Suppressor macrophage treated with lipopolysaccharide for 4 hours (primary cell): ENCODE data around the gene SPTAN1.
A peak's percentile ranks its signal among the peaks of the same experiment; 100 is the strongest.
"Not testable (repeated sequence)": the region's sequence is repeated elsewhere in the genome, so short reads cannot be mapped to it uniquely, and the experiment has no call there.

ENCODE experiments used
- DNase-seq: peaks from one replicate; pipeline ENCODE4 v3.0.0-alpha.2; 2020

SPTAN1 gene

GRCh38 chr9:128553728-128554127, 1.3 kb downstream of the SPTAN1 start:
- peak; percentile 52 for DNase-seq

- peak; percentile 40 for DNase-seq
These were observed 1.9 kb downstream of the SPTAN1 start for GRCh38 chr9:128554155-128554862.

GRCh38 chr9:128555180-128555721, 2.9 kb downstream of the SPTAN1 start:
- no peak for DNase-seq

- no peak for DNase-seq
These were observed 3.9 kb downstream of the SPTAN1 start for GRCh38 chr9:128556276-128556675.

GRCh38 chr9:128556926-128557634, 4.7 kb downstream of the SPTAN1 start:
- DNase-seq = no peak

- DNase-seq = peak; percentile 93
These were observed 6.3 kb downstream of the SPTAN1 start for GRCh38 chr9:128558431-128559310.

GRCh38 chr9:128565578-128565977, 13.2 kb downstream of the SPTAN1 start:
- DNase-seq = no peak

GRCh38 chr9:128568470-128569078, 16.2 kb downstream of the SPTAN1 start:
- DNase-seq = no peak

GRCh38 chr9:128575469-128575868, 23.1 kb downstream of the SPTAN1 start:
- no peak for DNase-seq

- DNase-seq = no peak
These were observed 23.5 kb downstream of the SPTAN1 start for GRCh38 chr9:128575916-128576315.

GRCh38 chr9:128577206-128577605, 24.8 kb downstream of the SPTAN1 start:
- DNase-seq = no peak

- DNase-seq = no peak
These were observed 26.8 kb downstream of the SPTAN1 start for GRCh38 chr9:128579194-128579593.

GRCh38 chr9:128580731-128581130, 28.3 kb downstream of the SPTAN1 start:
- DNase-seq = no peak

GRCh38 chr9:128585155-128585554, 32.8 kb downstream of the SPTAN1 start:
- DNase-seq = not testable (repeated sequence)

GRCh38 chr9:128586934-128587333, 34.5 kb downstream of the SPTAN1 start:
- not testable (repeated sequence) for DNase-seq

GRCh38 chr9:128587453-128587852, 35.1 kb downstream of the SPTAN1 start:
- DNase-seq = no peak

- no peak for DNase-seq
These were observed 36.3 kb downstream of the SPTAN1 start for GRCh38 chr9:128588581-128589233.

GRCh38 chr9:128593039-128593438, 40.7 kb downstream of the SPTAN1 start:
- DNase-seq = no peak

- DNase-seq = no peak
These were observed 41.5 kb downstream of the SPTAN1 start for GRCh38 chr9:128593856-128594255.

GRCh38 chr9:128595471-128595870, 43.1 kb downstream of the SPTAN1 start:
- DNase-seq = no peak

GRCh38 chr9:128600099-128600498, 47.7 kb downstream of the SPTAN1 start:
- no peak for DNase-seq

- no peak for DNase-seq
These were observed 51.3 kb downstream of the SPTAN1 start for GRCh38 chr9:128603697-128604096.
